Hepatocyte (in vitro differentiated cells): ENCODE measurements around the gene USH1C. TPM values are rescaled to one million over a fixed set of nuclear protein-coding genes. Genes with fewer than 3 reads are reported as not detected.

Experiments used
- DNase-seq: peaks from one replicate; pipeline ENCODE4 v3.0.0-alpha.2; 2016; ENCODE audit warnings: low spot score
- H2AFZ ChIP-seq: fragments of 200-600 bp; sonication (generic); 2 replicates; pipeline ENCODE4 v1.6.0; 2016; ENCODE audit warnings: antibody characterized with exemption, mild to moderate bottlenecking
- H3K27ac ChIP-seq: fragments of 200-600 bp; sonication (generic); 2 replicates; pipeline ENCODE4 v1.5.1; 2016; ENCODE audit warnings: mild to moderate bottlenecking
- H3K27me3 ChIP-seq: fragments of 200-600 bp; sonication (generic); 2 replicates; pipeline ENCODE4 v1.6.1; 2016
- H3K36me3 ChIP-seq: fragments of 200-600 bp; sonication (generic); replicated peaks from 2 replicates; pipeline ENCODE4 v1.5.1; 2016; ENCODE audit warnings: low read depth; ENCODE audit not compliant: insufficient read depth
- H3K4me1 ChIP-seq: fragments of 200-600 bp; sonication (generic); 2 replicates; pipeline ENCODE4 v1.5.1; 2016; ENCODE audit warnings: mild to moderate bottlenecking, moderate library complexity; ENCODE audit not compliant: insufficient read depth
- H3K4me2 ChIP-seq: fragments of 200-600 bp; sonication (generic); 2 replicates; pipeline ENCODE4 v1.6.0; 2016
- H3K4me3 ChIP-seq: fragments of 200-600 bp; sonication (generic); 2 replicates; pipeline ENCODE4 v1.5.1; 2016; ENCODE audit warnings: mild to moderate bottlenecking
- H3K79me2 ChIP-seq: fragments of 200-600 bp; sonication (generic); 2 replicates; pipeline ENCODE4 v1.6.0; 2017; ENCODE audit warnings: mild to moderate bottlenecking
- H3K9me2 ChIP-seq: fragments of 200-600 bp; sonication (generic); replicated peaks from 2 replicates; pipeline ENCODE4 v1.6.0; 2017; ENCODE audit warnings: mild to moderate bottlenecking; ENCODE audit not compliant: insufficient read depth
- H3K9me3 ChIP-seq: fragments of 200-600 bp; sonication (generic); 2 replicates; pipeline ENCODE4 v1.5.1; 2016; ENCODE audit warnings: low read depth, mild to moderate bottlenecking
- H4K20me1 ChIP-seq: fragments of 200-600 bp; sonication (generic); 2 replicates; pipeline ENCODE4 v1.6.0; 2016; ENCODE audit warnings: mild to moderate bottlenecking; ENCODE audit not compliant: insufficient read depth, poor library complexity, severe bottlenecking
- CTCF ChIP-seq: fragments of 200-600 bp; sonication (generic); IDR thresholded peaks from 2 replicates; pipeline ENCODE4 v1.5.1; 2016; ENCODE audit warnings: antibody characterized with exemption, mild to moderate bottlenecking; ENCODE audit not compliant: poor library complexity
- EZH2 ChIP-seq: fragments of 200-600 bp; sonication (generic); IDR thresholded peaks from 2 replicates; pipeline ENCODE4 v1.6.1; 2016; ENCODE audit warnings: antibody characterized with exemption, mild to moderate bottlenecking, borderline replicate concordance
- EZH2phosphoT487 ChIP-seq: fragments of 200-600 bp; sonication (generic); IDR thresholded peaks from one replicate; pipeline ENCODE4 v1.6.1; 2018; ENCODE audit warnings: antibody characterized with exemption, mild to moderate bottlenecking, low read depth, moderate library complexity; ENCODE audit not compliant: unreplicated experiment, severe bottlenecking
- WGBS: methylation state at CpG from one replicate; pipeline ENCODE4 v1.1.6; 2016; ENCODE audit warnings: low lambda C conversion rate; ENCODE audit errors: missing lambda C conversion rate; 5-methylcytosine and 5-hydroxymethylcytosine counted together
- polyA plus RNA-seq: library from polyadenylated mRNA; unstranded; fragments of >200 nt; fragmentation: Nextera tagmentation; extraction: Ambion mirVana; gene quantifications from 2 replicates; pipeline ENCODE4 v1.2.1, GENCODE V29; 2016
- total RNA-seq: library from RNA; depleted of rRNA; stranded (reverse); fragments of >200 nt; gene quantifications from 2 replicates; pipeline ENCODE4 v1.2.3, GENCODE V29; 2014

Gene USH1C
- total and polyA plus RNA-seq, 2 experiments from 2014 or later: 54.3 to 60.6 TPM

DNA sequence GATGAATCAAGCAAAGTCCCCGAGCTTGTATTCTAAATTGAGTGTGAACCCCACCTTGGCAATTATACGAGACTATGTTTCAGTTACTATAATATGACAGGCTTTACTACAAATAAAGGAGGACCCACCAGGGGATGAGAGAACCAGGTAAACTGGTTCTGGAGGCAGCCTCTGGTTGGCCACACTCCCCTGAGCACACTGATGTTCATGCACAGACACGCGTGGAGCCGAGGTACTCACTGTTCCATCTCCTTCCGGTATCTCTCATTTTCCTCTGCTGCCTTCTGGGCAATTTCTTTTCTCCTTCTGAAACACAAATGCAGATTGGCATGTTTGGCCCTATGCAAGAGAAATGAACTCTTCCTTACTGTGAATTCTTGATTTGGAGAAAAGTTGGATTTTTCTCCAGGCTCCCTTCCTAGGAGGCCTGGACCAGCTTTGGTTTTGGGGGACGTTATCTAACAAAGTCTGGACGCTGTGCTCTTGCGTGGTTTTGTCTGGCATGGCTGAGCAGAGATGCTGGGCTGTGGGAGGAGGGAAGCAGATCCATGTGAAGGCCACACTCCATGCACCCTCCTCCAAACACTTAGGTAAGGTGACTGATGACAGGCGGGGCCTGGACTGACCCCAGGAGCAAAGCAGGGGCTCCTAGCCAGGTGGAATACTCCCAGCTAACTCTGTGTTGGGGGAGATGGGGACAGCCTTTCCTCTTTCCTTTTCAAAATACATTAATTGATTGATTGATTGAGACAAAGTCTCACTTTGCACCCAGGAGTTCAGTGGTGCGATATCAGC lies 22.9 kb downstream of the USH1C start:
- Histone ChIP-seq H4K20me1 (no peaks in the 10 kb centered on the region), H3K9me3 (no peaks in the 10 kb centered on the region), H3K36me3 (no peaks in the 10 kb centered on the region), H3K4me3 (no peak overlapping the region), H3K79me2 (no peaks in the 10 kb centered on the region), H3K27ac (no peak overlapping the region), H3K27me3 (no peaks in the 10 kb centered on the region), H2AFZ (no peak overlapping the region), H3K4me2 (no peak overlapping the region), H3K4me1 (no peaks in the 10 kb centered on the region), H3K9me2 (no peaks in the 10 kb centered on the region)
- WGBS: 83% methylated on average over 11 of the region's 11 CpGs
- TF ChIP-seq EZH2 (no peak), EZH2phosphoT487 (no peak), CTCF (no peak)
- no peak for DNase-seq

DNA sequence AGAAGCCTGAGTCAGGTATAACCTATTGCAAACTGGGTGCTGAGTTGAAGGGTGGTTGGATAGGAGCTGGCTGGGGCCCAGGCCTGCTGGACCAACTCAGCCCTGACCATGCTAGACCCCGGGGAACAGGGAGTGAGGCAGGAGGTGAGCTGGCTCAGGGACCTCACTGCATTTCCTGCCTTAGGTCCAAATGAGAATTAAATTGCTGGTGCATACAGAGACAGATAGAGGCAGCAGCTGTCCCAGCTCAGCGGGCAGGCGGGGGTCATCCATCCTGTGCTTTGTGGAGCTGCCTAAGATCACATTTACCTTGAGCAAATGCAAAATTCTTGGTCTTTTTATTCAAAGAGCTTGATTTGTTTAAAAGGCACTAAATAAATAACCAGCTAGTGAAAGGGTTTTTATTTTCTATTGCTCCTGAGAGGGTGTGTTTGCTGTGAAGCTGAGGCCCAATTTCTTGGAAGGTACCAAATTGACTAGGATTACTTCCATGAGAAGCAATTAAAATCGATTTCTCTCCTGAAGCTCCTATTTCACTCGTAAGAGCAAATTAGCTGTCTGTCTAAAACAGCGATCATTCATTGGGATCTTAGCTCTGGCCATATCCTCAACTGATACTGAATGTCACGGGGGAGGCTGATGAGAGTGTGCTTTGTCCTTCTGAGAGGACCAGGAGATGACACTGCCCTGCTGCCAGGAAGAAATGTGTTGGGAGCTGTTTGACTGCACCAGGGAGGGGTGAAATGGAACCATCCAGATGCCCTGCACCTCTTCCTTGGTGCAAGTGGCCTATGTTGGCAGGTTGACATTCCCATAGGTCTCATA lies 24.9 kb downstream of the USH1C start:
- Histone ChIP-seq H3K27me3 (no peaks in the 10 kb centered on the region), H3K4me1 (no peaks in the 10 kb centered on the region), H3K9me2 (no peaks in the 10 kb centered on the region), H3K27ac (no peak overlapping the region), H3K4me3 (no peak overlapping the region), H3K79me2 (no peaks in the 10 kb centered on the region), H4K20me1 (no peaks in the 10 kb centered on the region), H3K9me3 (no peaks in the 10 kb centered on the region), H3K4me2 (no peak overlapping the region), H2AFZ (no peak overlapping the region), H3K36me3 (no peaks in the 10 kb centered on the region)
- WGBS: 86% methylated on average over 7 of the region's 7 CpGs
- DNase-seq: no peak
- TF ChIP-seq EZH2: no peak
- no peak for TF ChIP-seq CTCF
- TF ChIP-seq EZH2phosphoT487: no peak

DNA sequence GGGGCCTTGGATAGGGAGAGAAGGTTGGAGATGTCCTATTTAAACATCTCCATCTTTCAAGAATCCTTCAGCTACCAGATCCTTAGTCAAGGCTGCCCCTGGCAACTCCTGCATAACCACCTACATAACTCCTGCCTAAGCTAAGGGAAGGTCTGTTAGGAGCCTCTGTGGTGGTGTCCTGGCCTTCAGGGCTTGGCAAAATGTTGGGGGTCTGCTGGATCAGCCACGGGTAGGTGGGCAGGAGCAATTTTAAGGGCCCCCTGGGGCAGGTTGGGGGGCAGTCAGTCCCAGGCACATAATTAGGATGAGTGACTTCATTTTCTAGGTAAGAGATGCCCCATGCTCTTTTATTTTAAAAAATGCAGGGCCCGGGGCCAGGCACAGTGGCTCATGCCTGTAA lies 25.9 kb downstream of the USH1C start:
- Histone ChIP-seq H3K4me1 (no peaks in the 10 kb centered on the region), H3K27me3 (no peaks in the 10 kb centered on the region), H3K4me2 (no peak overlapping the region), H3K79me2 (no peaks in the 10 kb centered on the region), H3K9me2 (no peaks in the 10 kb centered on the region), H3K27ac (no peak overlapping the region), H3K4me3 (no peak overlapping the region), H2AFZ (no peak overlapping the region), H3K9me3 (no peaks in the 10 kb centered on the region), H3K36me3 (no peaks in the 10 kb centered on the region), H4K20me1 (no peaks in the 10 kb centered on the region)
- no peak for DNase-seq
- 93% methylated on average over 2 of the region's 2 CpGs for WGBS
- no peak for TF ChIP-seq EZH2
- no peak for TF ChIP-seq CTCF
- no peak for TF ChIP-seq EZH2phosphoT487
